K562 (cell line): Measurements from ENCODE around the gene ANO8. TPM values are rescaled to one million over a fixed set of nuclear protein-coding genes. Genes with fewer than 3 reads are reported as not detected.

ENCODE experiments used
- CHD1 ChIP-seq: fragments of 200-600 bp; sonication (generic); IDR thresholded peaks from one replicate; pipeline ENCODE4 v1.6.1; 2012; ENCODE audit warnings: mild to moderate bottlenecking, moderate library complexity, low read length, inconsistent platforms
- CHD7 ChIP-seq: fragments of 200-600 bp; sonication (generic); IDR thresholded peaks from one replicate; pipeline ENCODE4 v1.6.1; 2012; ENCODE audit warnings: mild to moderate bottlenecking, low read depth, low read length, inconsistent platforms
- EHMT2 ChIP-seq: fragments of 450-650 bp; IDR thresholded peaks from 2 replicates; pipeline ENCODE4 v1.6.1; 2018; ENCODE audit warnings: antibody characterized with exemption
- HDAC6 ChIP-seq: IDR thresholded peaks from 2 replicates; pipeline ENCODE4 v1.6.1; 2012; ENCODE audit warnings: low read depth, mild to moderate bottlenecking, control low read depth, inconsistent platforms, low read length, moderate library complexity
- LEF1 ChIP-seq: fragments of 450-650 bp; IDR thresholded peaks from 2 replicates; pipeline ENCODE4 v1.6.1; 2016; ENCODE audit warnings: mild to moderate bottlenecking
- NRF1 ChIP-seq, 2 experiments: fragments of 450-650 bp; IDR thresholded peaks in 1 of 2; conservative IDR thresholded peaks in 1 of 2; 2 replicates each; pipeline ENCODE4 v1.6.1; 2014; ENCODE audit warnings: mild to moderate bottlenecking in 2 of 2
- POLR2AphosphoS5 ChIP-seq: IDR thresholded peaks from 2 replicates; pipeline ENCODE4 v1.6.1; 2011; ENCODE audit warnings: mild to moderate bottlenecking, low read depth, low read length, moderate library complexity; ENCODE audit not compliant: control insufficient read depth, insufficient read depth
- SNAPC5 ChIP-seq: fragments of 250-450 bp; sonication (Bioruptor Pico); IDR thresholded peaks from 2 replicates; pipeline ENCODE4 v1.8.0; 2021; ENCODE audit warnings: moderate library complexity, mild to moderate bottlenecking, inconsistent platforms
- polyA plus RNA-seq, 8 experiments: library from polyadenylated mRNA; depleted of rRNA in 4 of 8; stranded (reverse) in 5 of 8; unstranded in 3 of 8; fragments of >200 nt; fragmentation: Nextera tagmentation in 2 of 8; fragmentation: Illumina TruSeq in 1 of 8; extraction: Ambion mirVana in 2 of 8; extraction: Trizol in 1 of 8; gene quantifications; 2 replicates each; pipeline versions ENCODE4 v1.2.1 to v1.2.3, GENCODE V29; 2011 to 2014; ENCODE audit warnings: inconsistent platforms in 1 of 8, missing spikeins in 1 of 8
- total RNA-seq, 7 experiments: library from RNA; depleted of rRNA in 6 of 7; stranded (reverse); fragments of >200 nt in 6 of 7; fragmentation: Illumina TruSeq in 2 of 7; extraction: Trizol in 2 of 7; gene quantifications; 2 replicates each; pipeline versions ENCODE4 v1.2.1 to v1.2.3, GENCODE V29; 2011 to 2021; ENCODE audit warnings: low replicate concordance in 1 of 7
- TF ChIP-seq, protein P1 (sequence below): IDR thresholded peaks from 2 replicates; pipeline ENCODE4 v1.6.1; 2011; ENCODE audit warnings: borderline replicate concordance, low read depth, mild to moderate bottlenecking, moderate library complexity, low read length; ENCODE audit not compliant: insufficient read depth, poor library complexity, severe bottlenecking
- TF ChIP-seq, protein P2 (sequence below): fragments of 250-450 bp; sonication (Bioruptor Pico); IDR thresholded peaks from 2 replicates; pipeline ENCODE4 v1.5.0; 2020; ENCODE audit warnings: mild to moderate bottlenecking, borderline replicate concordance

ANO8 gene
- total and polyA plus RNA-seq, 9 of the 15 experiments (the other 6 are each of a cell fraction or from before 2014, with no cell fraction given): 0.07 to 7.6 (median 2.3) TPM; not detected in 1

DNA sequence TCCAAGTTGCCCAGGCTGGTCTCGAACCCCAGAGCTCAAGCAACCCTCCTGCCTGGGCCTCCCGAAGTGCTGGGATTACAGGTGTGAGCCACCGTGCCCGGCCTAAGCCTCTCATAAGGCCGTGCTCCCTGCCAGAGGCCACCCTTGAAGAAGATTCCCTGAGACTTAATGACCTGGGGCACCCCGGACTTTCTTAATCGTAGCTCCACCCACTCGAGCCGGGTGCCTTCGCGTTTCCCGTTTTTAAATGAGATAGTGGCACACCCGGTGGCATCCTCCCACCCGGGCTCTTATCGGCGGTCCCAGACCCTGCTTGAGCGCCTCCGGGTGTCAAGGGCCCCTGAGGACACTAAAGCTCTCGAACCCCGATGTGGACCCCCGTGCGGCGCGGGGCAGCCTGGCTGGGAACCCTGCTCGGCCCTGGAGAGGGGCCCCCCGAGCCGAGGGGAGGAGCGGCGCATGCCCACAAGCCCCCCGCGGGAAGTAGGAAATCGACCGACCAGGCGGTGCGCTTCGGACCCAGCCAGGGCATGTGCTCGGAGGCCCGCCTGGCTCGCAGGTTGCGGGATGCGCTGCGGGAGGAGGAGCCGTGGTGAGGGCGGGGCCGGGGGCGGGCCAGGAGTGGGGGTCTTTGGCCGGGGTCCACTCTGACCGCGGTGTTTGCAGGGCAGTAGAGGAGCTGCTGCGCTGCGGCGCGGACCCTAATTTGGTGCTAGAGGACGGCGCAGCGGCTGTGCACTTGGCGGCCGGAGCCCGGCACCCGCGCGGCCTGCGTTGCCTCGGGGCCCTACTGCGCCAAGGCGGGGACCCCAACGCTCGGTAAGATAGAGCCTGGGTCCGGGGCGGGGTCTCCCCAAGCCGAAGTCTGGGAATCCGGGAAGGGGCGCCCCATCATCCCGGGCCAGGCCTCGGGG lies 53.0 kb downstream of the ANO8 start, which contains the start of gene ANKLE1 (continued):
- TF ChIP-seq EHMT2: no peak
- 0 out of 2 replicates have a peak, but pooled peaks have one; percentile 14 for TF ChIP-seq POLR2AphosphoS5
- peak; percentile 68 to 70 for TF ChIP-seq NRF1 (conservative IDR thresholded peaks at IDR 0.05 in 1 of 2, IDR thresholded peaks at IDR 0.05 in 1 of 2)
- TF ChIP-seq, protein P1, sequence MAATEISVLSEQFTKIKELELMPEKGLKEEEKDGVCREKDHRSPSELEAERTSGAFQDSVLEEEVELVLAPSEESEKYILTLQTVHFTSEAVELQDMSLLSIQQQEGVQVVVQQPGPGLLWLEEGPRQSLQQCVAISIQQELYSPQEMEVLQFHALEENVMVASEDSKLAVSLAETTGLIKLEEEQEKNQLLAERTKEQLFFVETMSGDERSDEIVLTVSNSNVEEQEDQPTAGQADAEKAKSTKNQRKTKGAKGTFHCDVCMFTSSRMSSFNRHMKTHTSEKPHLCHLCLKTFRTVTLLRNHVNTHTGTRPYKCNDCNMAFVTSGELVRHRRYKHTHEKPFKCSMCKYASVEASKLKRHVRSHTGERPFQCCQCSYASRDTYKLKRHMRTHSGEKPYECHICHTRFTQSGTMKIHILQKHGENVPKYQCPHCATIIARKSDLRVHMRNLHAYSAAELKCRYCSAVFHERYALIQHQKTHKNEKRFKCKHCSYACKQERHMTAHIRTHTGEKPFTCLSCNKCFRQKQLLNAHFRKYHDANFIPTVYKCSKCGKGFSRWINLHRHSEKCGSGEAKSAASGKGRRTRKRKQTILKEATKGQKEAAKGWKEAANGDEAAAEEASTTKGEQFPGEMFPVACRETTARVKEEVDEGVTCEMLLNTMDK: no peak
- no peak for TF ChIP-seq LEF1
- TF ChIP-seq CHD1: no peak
- TF ChIP-seq HDAC6: no peak
- TF ChIP-seq, protein P2, sequence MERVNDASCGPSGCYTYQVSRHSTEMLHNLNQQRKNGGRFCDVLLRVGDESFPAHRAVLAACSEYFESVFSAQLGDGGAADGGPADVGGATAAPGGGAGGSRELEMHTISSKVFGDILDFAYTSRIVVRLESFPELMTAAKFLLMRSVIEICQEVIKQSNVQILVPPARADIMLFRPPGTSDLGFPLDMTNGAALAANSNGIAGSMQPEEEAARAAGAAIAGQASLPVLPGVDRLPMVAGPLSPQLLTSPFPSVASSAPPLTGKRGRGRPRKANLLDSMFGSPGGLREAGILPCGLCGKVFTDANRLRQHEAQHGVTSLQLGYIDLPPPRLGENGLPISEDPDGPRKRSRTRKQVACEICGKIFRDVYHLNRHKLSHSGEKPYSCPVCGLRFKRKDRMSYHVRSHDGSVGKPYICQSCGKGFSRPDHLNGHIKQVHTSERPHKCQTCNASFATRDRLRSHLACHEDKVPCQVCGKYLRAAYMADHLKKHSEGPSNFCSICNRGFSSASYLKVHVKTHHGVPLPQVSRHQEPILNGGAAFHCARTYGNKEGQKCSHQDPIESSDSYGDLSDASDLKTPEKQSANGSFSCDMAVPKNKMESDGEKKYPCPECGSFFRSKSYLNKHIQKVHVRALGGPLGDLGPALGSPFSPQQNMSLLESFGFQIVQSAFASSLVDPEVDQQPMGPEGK (CRISPR knock-in tag): no peak
- TF ChIP-seq CHD7: no peak
- TF ChIP-seq SNAPC5 (CRISPR knock-in tag): no peak
